HG02973 (cell line): Measurements from ENCODE around the gene TK2.
A peak's percentile ranks its signal among the peaks of the same experiment; 100 is the strongest.

Experiments used
- ATAC-seq: cut with Tn5 transposase; IDR thresholded peaks from one replicate; pipeline ENCODE4 v1.9.1; 2021; ENCODE audit warnings: moderate library complexity; ENCODE audit not compliant: unreplicated experiment

TK2 gene

DNA sequence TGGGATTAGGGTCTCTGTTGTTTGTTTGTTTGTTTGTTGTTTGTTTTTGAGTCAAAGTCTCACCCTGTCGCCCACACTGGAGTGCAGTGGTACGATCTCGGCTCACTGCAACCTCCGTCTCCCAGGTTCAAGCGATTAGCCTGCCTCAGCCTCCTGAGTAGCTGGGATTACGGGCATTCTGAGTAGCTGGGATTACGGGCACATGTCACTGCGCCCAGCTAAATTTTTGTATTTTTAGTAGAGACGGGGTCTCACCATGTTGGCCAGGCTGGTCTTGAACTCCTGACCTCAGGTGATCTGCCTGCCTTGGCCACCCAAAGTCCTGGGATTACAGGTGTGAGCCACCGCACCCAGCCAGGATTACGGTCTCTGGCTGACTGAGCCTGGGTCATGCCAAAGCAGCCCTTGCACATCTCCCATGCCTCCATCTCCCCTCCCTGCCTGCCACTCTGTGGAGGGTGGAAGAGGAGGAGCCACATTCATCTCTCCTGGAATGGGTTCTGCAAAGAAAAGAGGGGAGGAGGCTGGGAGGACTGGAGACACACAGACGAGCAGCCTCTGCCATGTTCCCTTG is 63.6 kb downstream of the TK2 start:
- ATAC-seq = no peak

DNA sequence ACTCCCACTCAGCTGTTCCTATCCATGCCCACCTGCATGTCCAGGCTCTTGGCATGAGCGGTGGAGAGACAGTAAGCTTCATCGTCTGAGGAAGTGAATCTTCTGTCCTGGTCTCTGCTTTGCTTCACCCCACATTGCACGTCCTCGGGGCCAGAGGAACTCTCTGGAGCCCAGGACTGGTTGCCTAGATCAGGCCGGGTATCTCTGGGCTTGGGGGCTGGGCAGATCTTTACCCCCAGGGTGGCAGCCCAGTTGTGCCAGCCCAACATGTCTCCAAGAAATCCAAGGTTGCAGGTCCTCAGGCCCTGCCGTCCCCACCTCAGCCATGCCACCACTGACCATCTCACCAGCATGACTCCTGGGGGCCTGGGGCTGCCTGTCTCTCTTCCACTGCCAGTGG is 64.5 kb downstream of the TK2 start:
- no peak for ATAC-seq

DNA sequence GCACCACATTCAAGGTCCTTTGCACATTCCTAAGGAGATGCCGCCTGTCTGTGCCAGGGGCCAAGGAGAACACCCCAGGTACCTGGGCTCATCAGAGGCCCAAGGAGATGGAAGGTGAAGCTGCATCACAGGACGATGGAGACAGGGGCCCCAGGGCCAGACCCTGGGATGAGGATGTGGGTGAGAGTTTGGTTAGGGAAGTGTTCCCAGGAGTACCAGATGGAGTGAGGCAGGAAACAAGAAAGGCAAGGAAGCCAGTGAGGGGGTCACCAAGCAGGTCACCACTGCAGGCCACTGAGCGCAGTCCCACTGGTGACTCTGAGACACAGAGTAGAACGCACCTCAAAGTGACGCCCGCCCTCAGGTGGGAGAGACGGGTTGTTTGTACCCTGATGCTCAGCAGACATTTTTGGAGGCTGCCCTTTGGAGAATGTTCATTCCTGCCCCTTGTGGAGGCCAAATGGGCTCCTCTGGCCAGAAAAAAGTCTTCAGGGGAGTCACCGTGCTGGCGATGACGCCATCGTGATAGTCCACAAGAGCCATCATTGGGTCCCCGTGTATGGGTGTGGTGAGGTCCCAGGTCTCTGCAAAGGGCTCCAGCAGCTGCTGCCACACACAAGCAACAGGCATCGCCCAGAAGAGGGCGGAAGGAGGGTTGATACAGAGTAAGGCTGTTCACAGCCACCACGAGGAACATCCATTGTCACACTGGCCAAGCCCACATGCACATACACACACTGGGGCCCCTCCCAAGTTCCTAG is 65.3 kb downstream of the TK2 start:
- ATAC-seq = no peak

DNA sequence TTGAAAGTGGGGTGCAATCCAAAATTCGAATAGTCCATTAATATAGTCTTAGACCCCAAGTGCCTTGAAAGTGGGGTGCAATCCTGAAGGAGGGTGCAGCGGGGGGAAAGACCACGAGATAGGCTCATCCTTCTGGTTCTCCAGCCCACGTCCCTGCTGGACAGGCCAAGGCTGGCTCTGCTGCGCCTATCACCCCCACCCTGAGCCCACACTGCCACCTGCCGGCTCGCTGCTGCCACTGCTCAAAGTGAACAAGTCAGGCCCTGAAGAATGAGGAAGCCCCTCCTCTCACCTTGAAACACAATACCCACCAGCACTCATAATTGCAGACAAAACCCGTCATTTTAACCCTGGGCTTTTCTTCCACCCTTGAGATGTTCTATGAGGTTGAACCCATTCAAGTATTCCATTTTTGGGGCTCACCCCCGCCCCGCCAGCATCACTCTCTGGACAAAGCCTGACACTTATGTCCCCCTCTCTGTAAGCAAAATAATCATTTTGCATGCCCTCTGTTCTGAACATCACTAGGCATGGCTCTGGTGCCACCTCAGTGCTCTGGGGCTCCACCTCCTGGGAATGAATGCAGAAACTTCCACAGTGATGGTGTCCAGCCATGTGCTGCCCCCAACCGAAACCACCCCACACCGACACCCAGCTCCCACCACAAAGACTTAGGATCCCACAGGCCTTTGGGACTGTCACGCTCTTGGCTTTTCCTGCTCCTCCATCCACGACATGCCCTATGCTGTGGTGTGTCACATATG is 66.1 kb downstream of the TK2 start:
- peak; percentile 64 for ATAC-seq

DNA sequence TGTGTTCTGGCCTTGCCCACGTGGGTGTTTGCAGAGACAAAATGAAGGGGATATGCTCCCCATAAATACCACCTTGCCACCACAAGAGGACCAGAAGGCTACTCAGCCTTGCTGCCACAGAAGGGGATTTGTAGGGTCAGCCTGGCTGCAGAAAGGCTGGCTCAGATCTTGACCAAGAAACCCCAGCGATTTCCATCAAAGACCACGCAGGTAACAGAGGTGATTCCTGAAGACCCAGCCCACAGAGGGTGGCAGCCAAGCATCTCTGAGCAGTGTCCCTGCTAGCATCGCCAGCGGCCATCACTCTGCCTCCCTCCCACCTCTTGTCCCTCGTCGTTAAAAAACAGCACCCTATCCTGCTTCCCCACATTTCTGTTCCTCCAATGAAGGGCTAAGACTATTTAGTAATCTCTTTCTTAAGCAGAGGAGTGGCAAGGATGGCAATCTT is 68.0 kb downstream of the TK2 start:
- no peak for ATAC-seq

DNA sequence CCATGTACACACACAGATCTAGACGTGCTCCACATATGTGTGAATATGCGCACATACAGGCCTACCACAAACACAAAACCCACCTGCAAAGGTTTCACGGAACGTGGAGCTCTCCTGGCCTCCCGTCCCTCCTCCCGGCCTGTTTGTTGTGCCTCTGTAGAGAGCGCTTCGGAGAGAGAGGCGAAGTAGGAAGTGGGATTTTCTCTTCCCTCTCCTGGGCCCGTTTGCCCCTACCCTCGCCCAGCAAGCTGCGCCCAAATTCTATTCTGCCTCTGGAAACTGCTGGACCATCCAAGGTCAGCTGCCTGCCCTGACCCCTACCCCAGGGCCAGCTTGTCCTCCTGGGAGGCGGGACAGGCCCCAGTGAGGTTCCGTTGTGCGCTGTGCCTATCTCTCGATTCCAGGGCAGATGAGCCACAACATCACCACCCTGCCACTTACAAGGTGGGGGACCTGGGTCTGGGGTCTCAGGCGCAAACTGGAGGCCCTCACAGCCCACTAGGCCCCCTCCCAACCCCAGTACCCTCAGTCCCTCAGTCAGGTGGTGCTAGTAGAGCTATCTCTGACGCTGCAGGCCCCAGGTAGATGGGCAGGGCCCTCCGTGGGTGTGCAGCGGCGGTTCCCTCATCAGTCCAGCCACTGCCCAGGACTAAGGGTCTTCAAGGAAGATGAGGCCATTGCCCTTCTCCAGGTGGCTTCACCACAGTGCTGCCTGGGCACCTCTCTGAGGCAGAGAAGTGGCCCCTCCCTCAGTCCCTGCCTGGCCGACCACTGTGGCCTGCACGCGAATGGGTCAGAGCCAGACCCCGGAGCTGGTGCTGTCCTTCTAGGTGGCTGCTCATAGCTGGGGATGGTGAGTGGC is 68.6 kb downstream of the TK2 start:
- no peak for ATAC-seq

DNA sequence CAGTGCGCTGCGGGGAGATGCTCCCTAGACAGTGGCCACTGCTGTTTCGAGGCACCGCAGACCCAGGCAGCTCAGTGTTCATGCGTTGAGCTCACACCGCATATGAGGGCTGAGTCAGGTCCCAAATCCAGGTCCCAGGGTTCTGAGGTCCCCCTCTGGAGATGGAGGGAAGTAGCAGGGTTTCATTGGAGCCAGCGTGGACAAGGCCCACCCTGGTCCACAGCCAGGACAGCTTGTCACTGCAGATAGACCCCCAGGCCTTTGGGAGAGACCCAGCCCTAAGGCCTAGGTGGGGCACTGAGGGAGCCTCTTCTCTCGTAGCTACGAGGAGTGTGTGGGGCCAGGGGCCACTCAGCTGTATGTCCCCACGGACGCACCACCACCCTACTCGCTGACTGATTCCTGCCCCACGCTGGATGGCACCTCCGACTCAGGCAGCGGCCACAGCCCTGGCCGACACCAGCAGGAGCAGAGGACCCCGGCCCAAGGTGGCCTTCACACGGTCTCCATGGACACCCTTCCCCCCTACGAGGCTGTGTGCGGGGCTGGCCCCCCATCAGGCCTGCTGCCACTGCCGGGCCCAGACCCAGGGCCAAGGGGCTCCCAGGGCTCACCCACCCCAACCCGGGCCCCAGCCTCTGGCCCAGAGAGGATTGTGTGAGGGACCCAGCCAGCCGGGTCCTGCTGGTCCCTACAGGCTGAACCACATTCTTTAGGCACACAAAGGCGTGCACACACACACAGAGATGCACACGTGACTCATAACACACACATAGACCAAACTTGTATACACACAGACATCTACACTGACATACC is 69.4 kb downstream of the TK2 start:
- ATAC-seq = no peak

DNA sequence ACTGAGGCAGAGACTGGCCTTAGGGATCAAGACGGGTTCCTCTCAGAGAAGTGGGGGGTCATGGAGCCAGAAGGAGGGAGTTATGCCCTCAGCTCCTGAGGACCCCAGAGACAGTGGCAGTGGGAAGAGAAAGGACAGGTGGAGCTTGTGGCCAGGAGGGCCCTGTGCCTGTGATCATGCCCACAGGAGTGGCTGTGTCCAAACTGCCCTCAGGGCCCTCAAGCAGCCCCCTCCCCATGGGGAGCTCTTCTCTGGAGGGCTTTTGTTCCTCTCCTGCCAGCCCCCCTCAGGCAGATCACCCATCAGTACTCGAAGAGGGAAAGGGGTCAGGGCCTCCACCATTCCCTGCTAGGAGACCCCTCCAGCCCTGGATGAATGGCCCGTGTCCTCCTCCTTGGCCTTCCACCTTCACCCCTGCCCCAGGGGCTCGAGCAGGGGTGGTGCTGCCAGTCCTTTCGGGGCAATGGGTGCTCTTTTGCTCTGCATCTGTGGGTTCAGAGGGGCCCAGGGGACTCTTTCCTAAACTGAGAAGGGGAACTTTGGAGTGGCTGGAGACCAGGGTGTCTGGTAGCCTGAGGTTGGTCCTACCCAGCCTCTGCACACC is 70.2 kb downstream of the TK2 start:
- ATAC-seq = no peak

DNA sequence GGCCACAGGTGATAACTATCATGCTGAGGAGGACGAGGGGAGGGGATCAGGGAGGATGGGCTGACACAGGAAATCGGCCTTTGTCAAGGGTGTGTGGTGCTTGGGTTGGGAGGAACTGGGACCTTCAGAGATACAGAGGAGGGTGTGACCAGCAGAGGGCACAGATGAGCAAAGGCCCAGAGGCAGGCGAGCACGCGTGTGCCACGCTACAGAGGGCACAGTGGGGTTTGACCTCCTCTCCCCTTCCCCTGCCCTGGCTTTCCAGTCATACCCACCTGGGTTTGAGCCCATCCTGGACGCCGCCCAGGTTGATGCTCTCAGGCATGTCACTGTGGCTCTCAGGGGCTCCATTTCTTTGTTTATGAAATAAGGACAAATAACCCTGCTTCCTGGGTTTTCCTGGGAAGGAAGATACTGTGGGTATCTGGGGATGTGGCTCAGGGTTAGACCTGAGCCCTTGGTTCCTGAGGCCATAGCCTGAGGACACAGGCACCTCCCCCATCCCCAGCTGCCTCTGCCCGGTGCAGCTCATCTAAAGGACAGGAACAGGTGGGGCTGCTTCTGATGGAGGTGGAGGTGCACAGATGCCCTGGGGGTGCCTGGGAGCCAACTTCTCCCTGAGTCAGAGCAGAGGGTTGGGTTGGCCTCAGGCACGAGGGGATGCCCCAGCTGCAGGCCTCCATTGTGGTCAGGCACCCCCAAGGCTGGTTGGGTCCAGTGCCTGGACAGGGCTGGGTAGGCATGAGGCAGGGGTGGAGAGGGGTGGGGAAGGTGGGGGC is 71.0 kb downstream of the TK2 start:
- ATAC-seq = no peak

DNA sequence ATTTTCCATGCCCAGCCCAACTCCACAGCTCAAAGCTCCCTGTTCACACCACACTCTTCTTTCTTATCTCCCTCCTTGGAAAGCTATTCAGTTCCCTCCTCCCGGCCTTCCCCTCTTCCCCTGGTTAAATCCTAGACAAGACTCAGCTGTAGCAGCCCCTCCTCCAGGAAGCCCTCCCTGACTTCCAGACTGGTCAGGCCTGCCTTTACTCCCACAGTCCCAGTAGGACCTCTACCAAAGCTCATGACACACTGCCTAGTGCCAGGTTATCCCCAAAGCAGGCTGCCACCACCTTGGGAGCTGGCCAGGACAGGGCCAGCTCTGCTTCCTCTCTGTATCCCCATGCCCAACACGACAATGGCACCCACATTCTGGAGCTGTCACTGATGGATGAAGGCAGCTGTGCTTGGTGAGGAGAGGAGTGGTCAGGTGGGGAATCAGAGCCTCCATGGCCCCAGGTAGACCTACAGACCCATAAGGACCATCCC is 72.8 kb downstream of the TK2 start:
- ATAC-seq = no peak

DNA sequence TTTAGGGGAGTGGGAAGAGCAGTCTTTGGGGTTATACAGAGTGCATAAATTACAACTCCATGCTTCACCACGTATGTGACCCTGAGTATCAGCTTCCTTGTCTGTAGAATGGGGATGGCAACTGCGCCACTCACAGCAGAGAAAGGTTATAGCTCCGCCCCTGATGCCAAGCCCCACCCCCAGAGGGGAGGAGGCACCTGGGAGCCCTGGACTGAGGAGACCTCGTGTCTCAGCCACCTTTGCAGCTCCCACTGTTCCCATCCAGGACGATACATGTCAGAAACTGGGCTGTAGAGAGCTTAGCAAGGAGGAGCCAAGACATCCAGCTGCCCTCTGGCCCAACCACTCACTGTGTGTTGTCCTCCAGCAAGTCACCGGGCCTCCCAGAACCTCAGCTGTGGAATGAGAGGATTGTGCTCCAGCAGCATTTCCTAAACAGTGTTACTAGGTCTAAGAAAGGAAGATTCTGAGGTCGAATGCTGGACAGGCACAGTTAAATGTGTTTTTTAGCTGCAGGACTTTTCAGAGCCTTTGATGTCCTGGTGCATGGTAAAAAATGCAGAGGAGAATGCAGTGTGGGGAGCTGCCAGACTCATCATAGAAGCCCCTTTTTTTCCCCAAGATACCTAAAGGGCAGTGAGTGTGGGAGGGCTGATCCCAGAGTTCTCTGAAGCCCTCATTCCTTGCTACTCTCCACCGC is 73.4 kb downstream of the TK2 start:
- no peak for ATAC-seq

DNA sequence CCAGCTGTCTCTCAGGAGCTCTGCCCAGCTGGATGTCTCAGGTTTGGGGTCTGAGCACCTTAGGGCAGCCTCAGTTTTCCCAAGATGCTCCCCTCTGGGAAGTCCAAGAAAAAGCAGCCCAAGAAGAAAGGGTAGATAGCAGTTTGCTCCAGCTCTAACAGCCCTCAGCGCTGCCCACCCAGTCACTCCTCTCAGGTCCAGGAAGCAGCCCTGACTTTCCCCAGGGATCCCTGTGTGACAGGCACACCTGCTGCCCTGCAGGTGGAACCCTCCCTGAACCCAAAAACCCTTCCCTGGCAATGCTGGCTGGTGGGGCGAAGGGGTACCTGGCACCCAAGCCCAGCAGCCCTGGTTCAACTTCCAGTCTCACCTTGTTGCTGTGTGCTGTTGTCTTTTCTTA is 74.7 kb downstream of the TK2 start:
- ATAC-seq = no peak

DNA sequence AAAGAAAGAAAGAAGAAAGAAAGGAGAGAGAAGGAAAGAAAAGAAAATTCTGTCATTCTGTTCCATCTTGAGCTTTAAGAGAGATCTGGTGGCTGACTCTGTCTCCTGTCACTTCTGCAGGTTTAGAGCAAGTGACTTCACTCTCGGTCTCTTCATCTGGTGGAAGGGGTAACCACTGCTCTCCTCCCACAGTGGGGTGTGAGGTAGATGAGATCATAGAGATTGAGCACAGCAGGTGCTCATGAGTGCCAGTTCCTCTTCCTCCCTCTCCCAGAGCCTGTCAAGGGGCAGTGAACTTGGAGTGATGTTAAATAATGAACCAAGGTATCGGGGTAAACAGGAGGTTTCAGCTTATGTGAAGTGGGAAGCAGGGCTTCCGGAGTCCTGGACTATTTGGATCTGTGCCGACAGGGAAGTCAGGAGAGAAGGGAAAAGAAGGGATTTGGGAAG is 75.1 kb downstream of the TK2 start:
- peak; percentile 65 for ATAC-seq

DNA sequence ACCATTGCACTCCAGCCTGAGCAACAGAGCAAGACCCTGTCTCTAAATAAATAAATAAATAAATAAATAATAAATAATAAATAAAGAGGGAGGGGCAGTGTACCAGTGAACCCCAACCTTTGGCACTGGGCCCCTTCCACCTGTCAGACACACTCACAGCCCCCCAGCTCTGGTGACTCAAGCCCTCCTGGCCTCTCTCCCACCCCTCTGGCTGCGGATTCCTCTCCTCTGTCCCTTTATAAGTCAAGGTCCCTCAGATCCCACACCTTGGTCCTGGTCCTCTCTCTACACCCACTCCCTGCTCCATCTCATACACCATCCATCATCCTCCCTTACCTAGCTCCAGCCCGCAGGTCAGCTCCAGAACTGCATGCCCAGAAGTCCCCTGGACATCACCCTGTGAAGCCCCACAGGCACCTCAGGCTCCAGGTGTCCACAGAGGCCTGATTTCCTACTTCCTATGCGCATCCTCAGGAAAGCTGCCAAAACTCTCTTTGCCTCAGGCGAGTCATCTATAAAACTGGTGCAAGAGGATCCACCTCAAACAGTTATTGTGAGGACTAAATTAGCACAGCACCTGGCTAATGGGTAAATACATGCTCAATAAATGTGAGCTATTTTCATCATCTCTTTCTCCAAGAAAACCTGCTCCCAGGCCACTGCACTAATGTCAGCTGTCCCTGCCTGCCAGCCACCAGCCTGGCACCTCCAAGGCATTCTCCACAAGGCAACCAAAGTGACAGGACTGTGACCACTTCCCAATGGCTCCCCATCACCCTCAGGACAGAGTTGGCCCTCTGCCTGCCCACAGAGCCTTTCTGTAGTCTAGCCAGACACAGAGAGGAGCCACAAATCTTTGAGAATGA is 76.0 kb downstream of the TK2 start:
- ATAC-seq = no peak

DNA sequence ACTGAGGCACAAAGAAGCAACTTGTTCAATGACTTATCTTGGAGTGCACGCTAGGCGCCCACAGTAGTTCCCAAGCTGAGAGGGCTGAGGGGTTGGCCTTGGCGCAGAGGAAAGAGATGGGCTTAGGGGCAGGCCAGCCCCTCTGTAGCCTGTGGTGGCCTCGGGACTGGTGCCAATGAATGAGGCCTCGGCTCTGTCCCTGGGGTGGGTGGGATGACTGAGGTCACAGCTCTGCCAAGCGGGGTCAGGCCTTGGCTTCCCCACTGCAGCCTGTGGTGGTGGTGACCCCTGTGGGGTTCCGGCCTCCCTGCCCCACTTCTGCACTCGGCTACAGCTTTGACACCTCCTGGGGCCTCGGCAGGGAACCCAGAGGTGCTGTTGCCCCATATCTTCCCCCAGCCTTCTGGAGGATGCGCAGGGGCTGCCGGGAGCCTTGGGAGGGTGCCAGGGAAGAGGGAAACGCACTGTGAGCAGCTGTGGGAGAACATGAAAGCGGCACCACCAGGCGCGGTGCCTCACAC is 76.8 kb downstream of the TK2 start:
- no peak for ATAC-seq

DNA sequence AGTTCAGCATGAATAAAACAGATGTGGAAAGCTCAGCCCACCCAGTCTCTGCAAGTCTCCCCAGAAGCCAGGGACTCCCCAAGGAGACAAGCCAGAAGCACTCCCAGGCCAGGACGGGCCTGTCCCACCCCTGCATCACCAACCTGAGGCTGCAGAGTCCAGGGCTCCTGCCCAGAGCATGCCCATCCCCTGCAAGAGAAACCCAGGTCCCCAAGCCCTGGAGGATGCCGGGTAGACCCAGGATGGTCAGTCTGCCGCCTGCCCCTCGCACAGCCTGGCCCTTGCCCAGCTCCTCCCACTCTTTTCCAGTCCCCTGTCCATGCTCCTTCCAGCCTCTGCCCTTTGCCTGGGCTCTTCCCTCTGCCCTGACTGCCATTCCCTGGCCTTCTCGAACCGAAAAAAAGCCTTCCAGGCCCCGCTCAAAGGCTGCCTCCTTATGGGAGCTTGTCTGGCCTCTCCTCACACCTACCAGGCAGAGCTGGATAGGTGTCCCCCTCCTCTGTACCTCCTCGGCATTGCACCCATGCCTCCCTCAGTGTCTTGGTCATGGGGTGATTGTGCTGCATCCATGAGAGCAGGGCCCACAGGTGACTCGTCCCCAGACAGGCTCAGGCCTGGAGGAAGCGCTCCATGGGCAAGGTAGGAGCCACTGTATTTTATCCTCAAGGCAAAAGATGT is 78.1 kb downstream of the TK2 start:
- no peak for ATAC-seq

DNA sequence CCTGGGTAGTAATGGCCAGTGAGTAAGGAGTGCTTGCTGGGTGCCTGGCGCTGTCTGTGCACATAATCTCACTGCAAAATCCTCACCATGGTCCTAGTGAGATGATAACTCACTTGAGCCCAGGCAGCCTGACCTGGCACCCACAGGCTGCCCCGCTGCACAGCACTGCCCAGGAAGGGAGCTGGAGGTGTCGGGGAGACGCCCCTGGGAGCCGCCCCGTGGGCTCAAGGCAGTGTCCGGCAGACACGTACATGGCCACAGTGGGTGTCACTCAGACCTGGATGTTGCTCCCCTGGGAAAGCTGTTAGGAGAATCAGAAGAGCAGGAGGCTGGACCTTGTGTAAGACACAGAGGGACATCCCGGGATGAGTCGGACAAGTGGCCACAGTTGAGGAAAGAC is 78.7 kb downstream of the TK2 start:
- no peak for ATAC-seq
